ENCODE results near the gene GPR158. TPM values are rescaled to one million over a fixed set of nuclear protein-coding genes. Genes with fewer than 3 reads are reported as not detected.

GPR158 gene
- total RNA-seq, 1 donor from 2014 or later: not detected

GRCh38 chr10:25436431-25436830 lies 261.6 kb downstream of the GPR158 start:
- H3K9me3 Mint-ChIP-seq: no peaks in the 10 kb centered on the region
- no peak overlapping the region for H3K27ac Mint-ChIP-seq
- H3K4me3 Mint-ChIP-seq: no peak overlapping the region
- no peaks in the 10 kb centered on the region for H3K36me3 Mint-ChIP-seq (ENCODE audit: low read depth)
- intact Hi-C loops (cut with micrococcal nuclease): no loop called here
- no peak for DNase-seq
- H3K27me3 Mint-ChIP-seq: no peaks in the 10 kb centered on the region
- no peaks in the 10 kb centered on the region for H3K4me1 Mint-ChIP-seq

DNA sequence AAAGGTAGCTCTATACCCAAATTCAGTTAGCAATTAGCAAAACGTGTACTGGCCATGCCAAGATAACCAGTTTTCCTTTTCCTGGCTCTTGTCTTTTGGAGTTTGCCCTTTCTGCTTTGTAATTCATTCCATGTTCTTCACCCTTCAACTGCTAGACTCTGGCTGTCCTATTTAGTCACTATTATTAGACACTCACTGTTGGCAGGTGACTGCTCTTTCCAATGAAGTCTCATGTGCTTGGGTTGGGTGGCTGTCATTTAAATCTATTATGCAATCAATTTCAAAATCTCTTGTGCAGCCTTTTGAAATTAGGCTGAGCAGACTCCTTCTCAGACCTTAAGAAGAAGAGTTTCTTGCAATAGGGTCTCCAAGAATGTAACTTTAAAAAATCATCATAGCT lies 266.5 kb downstream of the GPR158 start:
- Mint-ChIP-seq H3K27me3 (no peaks in the 10 kb centered on the region), H3K9me3 (peaks cover 4% of the 10 kb centered on the region), H3K4me1 (no peaks in the 10 kb centered on the region), H3K27ac (no peak overlapping the region), H3K36me3 (ENCODE audit: low read depth) (no peaks in the 10 kb centered on the region), H3K4me3 (no peak overlapping the region)
- no peak for DNase-seq
- intact Hi-C loops (cut with micrococcal nuclease): no loop called here

DNA sequence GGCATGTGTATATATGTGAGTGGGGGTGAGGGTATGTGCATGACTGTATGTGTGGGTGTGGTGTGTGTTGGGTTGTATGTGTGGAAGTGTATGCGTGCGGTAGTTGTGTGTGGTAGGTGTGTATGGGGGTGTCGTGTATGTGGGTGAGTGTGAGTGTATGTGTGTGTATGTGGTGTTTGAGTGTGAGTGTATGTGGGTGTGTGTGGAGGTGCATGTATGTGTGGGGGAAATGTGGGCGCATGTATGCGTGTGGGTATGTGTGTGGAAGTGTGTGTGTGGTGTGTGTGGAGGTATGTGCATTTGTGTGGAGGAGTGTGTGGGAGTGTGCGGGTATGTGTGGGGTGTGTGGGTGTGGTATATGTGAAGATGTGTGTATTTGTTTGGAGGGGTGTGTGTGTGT lies 269.5 kb downstream of the GPR158 start:
- intact Hi-C loops (cut with micrococcal nuclease): no loop called here
- DNase-seq: no peak
- Mint-ChIP-seq H3K9me3 (peaks cover 4% of the 10 kb centered on the region), H3K36me3 (ENCODE audit: low read depth) (no peaks in the 10 kb centered on the region), H3K4me3 (no peak overlapping the region), H3K27me3 (no peaks in the 10 kb centered on the region), H3K4me1 (no peaks in the 10 kb centered on the region), H3K27ac (no peak overlapping the region)

DNA sequence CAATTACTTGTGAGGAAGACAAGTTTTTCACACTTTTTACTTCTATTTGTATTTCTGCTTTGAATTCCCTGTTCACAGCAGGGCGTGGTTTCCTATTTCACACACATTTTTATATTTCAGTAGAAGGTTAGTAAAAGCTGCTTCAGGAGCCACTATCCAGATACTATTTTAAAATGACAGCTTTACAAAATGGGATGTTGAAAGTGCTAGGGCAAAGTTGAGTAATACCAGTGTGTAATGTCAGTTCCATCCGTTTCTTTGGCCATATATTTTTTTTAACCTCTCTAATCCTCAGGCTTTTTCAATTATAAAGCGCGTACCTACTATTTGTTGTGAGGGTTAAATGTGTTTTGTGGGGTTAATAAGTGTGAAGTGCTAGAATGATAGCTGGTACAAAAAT lies 276.6 kb downstream of the GPR158 start:
- Mint-ChIP-seq H3K4me1 (no peaks in the 10 kb centered on the region), H3K27ac (no peak overlapping the region), H3K27me3 (no peaks in the 10 kb centered on the region), H3K9me3 (peaks cover 7% of the 10 kb centered on the region), H3K36me3 (ENCODE audit: low read depth) (no peaks in the 10 kb centered on the region), H3K4me3 (no peak overlapping the region)
- no peak for DNase-seq
- intact Hi-C loops (cut with micrococcal nuclease): no loop called here

DNA sequence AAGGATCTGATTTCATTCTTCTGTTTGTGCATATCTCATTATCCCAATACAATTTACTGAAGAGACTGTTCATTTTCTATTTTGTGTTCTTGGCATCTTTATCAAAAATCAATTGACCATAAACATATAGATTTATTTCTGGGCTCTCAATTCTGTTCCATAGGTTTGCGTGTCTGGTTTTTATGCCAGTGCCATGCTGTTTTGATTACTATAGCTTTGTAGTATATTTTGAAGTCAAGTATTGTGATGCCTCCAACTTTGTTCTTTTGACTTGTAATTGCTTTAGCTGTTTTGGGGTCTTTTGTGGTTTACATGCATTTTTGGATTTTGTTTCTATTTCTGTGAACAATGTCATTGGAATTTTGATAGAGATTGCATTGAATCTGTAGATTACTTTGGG lies 278.8 kb downstream of the GPR158 start:
- Mint-ChIP-seq H3K4me1 (no peaks in the 10 kb centered on the region), H3K27ac (no peak overlapping the region), H3K27me3 (no peaks in the 10 kb centered on the region), H3K4me3 (no peak overlapping the region), H3K36me3 (ENCODE audit: low read depth) (no peaks in the 10 kb centered on the region), H3K9me3 (peaks cover 7% of the 10 kb centered on the region)
- intact Hi-C loops (cut with micrococcal nuclease): no loop called here
- DNase-seq: no peak

- intact Hi-C loops (cut with micrococcal nuclease): no loop called here
- Mint-ChIP-seq H3K9me3 (peaks cover 3% of the 10 kb centered on the region), H3K36me3 (ENCODE audit: low read depth) (no peaks in the 10 kb centered on the region), H3K27ac (no peak overlapping the region), H3K4me1 (no peaks in the 10 kb centered on the region), H3K4me3 (no peak overlapping the region), H3K27me3 (no peaks in the 10 kb centered on the region)
- no peak for DNase-seq
Observed at GRCh38 chr10:25455980-25456567, 281.3 kb downstream of the GPR158 start.

DNA sequence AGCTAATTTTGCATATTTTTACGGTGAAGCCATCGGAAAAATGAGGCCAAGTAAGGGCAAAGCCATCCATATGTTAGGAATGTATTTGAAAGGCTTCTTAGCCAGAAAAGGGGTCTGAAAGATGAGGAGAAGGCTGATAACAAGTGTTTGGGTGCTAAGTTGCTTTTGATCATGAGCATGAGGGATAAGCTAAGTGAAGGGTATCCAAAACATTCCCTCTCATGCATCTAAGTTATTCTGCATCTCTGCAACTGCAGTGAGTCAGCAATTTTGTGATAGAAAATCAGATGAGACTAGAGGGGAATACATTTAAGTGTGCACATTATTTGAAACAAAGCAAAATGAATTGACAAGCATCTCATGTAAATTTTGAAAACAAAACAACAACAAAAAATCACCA lies 282.8 kb downstream of the GPR158 start:
- no peaks in the 10 kb centered on the region for H3K36me3 Mint-ChIP-seq (ENCODE audit: low read depth)
- no peaks in the 10 kb centered on the region for H3K27me3 Mint-ChIP-seq
- intact Hi-C loops (cut with micrococcal nuclease): no loop called here
- H3K27ac Mint-ChIP-seq: no peak overlapping the region
- peaks cover 3% of the 10 kb centered on the region for H3K9me3 Mint-ChIP-seq
- no peak overlapping the region for H3K4me3 Mint-ChIP-seq
- H3K4me1 Mint-ChIP-seq: no peaks in the 10 kb centered on the region
- DNase-seq: no peak

- intact Hi-C loops (cut with micrococcal nuclease): no loop called here
- Mint-ChIP-seq H3K4me1 (no peaks in the 10 kb centered on the region), H3K36me3 (ENCODE audit: low read depth) (no peaks in the 10 kb centered on the region), H3K9me3 (peaks cover 11% of the 10 kb centered on the region), H3K4me3 (no peak overlapping the region), H3K27ac (no peak overlapping the region), H3K27me3 (no peaks in the 10 kb centered on the region)
- no peak for DNase-seq
Observed at GRCh38 chr10:25465582-25466372, 291.0 kb downstream of the GPR158 start.

DNA sequence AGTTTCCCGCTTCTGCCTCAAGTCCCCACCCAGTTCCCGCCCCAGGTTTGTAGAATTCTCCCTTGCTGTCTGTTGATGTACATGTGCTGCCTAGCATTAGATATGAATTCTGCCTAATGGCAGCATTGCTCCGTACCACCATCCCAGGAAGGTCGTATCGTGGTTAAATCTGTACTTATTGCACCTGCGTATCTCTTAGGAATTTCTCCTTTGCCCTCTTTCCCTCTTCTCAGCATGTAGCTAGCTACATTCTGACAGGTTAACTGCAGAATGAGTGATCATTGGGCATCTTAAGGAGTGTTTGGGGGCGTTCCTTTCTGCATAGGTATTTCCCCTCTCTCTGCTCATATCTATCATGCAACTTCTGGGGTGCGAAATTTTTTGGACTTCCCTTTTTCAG lies 293.1 kb downstream of the GPR158 start:
- no peaks in the 10 kb centered on the region for H3K36me3 Mint-ChIP-seq (ENCODE audit: low read depth)
- DNase-seq: no peak
- H3K9me3 Mint-ChIP-seq: peaks cover 11% of the 10 kb centered on the region
- intact Hi-C loops (cut with micrococcal nuclease): no loop called here
- H3K27me3 Mint-ChIP-seq: no peaks in the 10 kb centered on the region
- no peaks in the 10 kb centered on the region for H3K4me1 Mint-ChIP-seq
- H3K27ac Mint-ChIP-seq: no peak overlapping the region
- no peak overlapping the region for H3K4me3 Mint-ChIP-seq

DNA sequence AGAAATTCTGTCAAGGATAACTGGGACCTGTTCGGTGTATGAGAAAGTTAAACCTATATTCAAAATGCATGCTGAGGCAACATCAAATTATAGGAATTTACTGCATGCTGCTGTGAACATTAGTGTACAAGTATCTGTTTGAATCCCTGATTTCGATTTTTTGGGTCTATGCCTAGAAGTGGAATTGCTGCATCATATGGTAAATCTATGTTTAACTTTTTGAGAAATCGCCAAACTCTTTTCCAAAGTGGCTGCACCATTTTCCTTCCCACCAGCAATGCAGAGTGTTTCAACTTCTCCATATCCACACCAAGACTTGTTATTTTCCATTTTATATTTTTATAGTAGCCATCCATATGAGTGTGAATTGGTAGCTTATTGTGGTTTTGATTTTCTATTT lies 306.7 kb downstream of the GPR158 start:
- Mint-ChIP-seq H3K9me3 (peaks cover 3% of the 10 kb centered on the region), H3K4me3 (no peak overlapping the region), H3K27ac (no peak overlapping the region), H3K36me3 (ENCODE audit: low read depth) (no peaks in the 10 kb centered on the region), H3K27me3 (no peaks in the 10 kb centered on the region), H3K4me1 (no peaks in the 10 kb centered on the region)
- intact Hi-C loops (cut with micrococcal nuclease): no loop called here
- DNase-seq: no peak

GRCh38 chr10:25483999-25484398 lies 309.2 kb downstream of the GPR158 start:
- Mint-ChIP-seq H3K27ac (no peak overlapping the region), H3K9me3 (peaks cover 3% of the 10 kb centered on the region), H3K4me1 (no peaks in the 10 kb centered on the region), H3K27me3 (no peaks in the 10 kb centered on the region), H3K4me3 (no peak overlapping the region), H3K36me3 (ENCODE audit: low read depth) (no peaks in the 10 kb centered on the region)
- no peak for DNase-seq
- intact Hi-C loops (cut with micrococcal nuclease): no loop called here

- no peak for DNase-seq
Observed at GRCh38 chr10:25487266-25487665, 312.5 kb downstream of the GPR158 start.

DNA sequence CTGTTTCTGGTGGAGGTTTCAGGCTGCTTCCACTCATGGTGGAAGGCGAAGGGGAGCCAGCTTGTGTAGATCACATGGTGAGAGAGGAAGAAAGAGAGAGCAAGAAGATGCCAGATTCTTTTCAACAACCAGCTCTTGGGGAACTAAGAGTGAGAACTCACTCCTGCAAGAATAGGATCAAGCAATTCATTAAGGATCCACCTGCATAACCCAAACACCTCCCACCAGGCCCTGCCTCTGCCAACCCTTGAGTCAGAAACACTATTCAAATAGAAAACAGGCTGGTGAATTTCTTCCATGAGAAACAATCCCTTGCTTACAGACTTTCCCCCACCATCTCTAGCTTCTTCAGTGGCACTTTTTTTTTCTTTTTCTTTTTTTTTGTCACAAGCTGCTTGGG lies 317.2 kb downstream of the GPR158 start:
- Mint-ChIP-seq H3K27me3 (no peaks in the 10 kb centered on the region), H3K36me3 (ENCODE audit: low read depth) (no peaks in the 10 kb centered on the region), H3K4me3 (no peak overlapping the region), H3K27ac (no peak overlapping the region), H3K4me1 (no peaks in the 10 kb centered on the region), H3K9me3 (peaks cover 3% of the 10 kb centered on the region)
- DNase-seq: no peak
- intact Hi-C loops (cut with micrococcal nuclease): no loop called here

More at GRCh38 chr10:25487266-25487665, 312.5 kb downstream of the GPR158 start:
- no peak overlapping the region for H3K4me3 Mint-ChIP-seq
- H3K27ac Mint-ChIP-seq: no peak overlapping the region
- no peaks in the 10 kb centered on the region for H3K27me3 Mint-ChIP-seq
- no peaks in the 10 kb centered on the region for H3K36me3 Mint-ChIP-seq (ENCODE audit: low read depth)
- H3K9me3 Mint-ChIP-seq: peaks cover 7% of the 10 kb centered on the region
- intact Hi-C loops (cut with micrococcal nuclease): no loop called here
- H3K4me1 Mint-ChIP-seq: no peaks in the 10 kb centered on the region

GRCh38 chr10:25492680-25493079 lies 317.9 kb downstream of the GPR158 start:
- Mint-ChIP-seq H3K36me3 (ENCODE audit: low read depth) (no peaks in the 10 kb centered on the region), H3K4me3 (no peak overlapping the region), H3K4me1 (no peaks in the 10 kb centered on the region), H3K27me3 (no peaks in the 10 kb centered on the region), H3K9me3 (peaks cover 3% of the 10 kb centered on the region), H3K27ac (no peak overlapping the region)
- DNase-seq: no peak
- intact Hi-C loops (cut with micrococcal nuclease): no loop called here

Measured in activated CD4-positive, alpha-beta T cell treated with anti-CD3 and anti-CD28 coated beads, Interleukin-2, amount 10 ng/mL, durations not matched to agents 24 days and 14 days (primary cell).